DOHH2 (cell line): ENCODE results near the gene DDR1.

ENCODE experiments used
- EZH2phosphoT487 ChIP-seq: fragments of 200-600 bp; sonication (generic); IDR thresholded peaks from 2 replicates; pipeline ENCODE4 v1.6.1; 2017; ENCODE audit warnings: borderline replicate concordance, mild to moderate bottlenecking, antibody characterized with exemption, low read length, moderate library complexity, mixed read lengths
- TF ChIP-seq, protein P1 (sequence below): fragments of 200-600 bp; sonication (generic); IDR thresholded peaks from one replicate; pipeline ENCODE4 v1.5.1; 2014; ENCODE audit warnings: antibody characterized with exemption, mild to moderate bottlenecking, low read depth, low read length; ENCODE audit not compliant: poor library complexity, severe bottlenecking

GRCh38 chr6:30861257-30862048 is 22.9 kb upstream of the DDR1 start:
- TF ChIP-seq, protein P1, sequence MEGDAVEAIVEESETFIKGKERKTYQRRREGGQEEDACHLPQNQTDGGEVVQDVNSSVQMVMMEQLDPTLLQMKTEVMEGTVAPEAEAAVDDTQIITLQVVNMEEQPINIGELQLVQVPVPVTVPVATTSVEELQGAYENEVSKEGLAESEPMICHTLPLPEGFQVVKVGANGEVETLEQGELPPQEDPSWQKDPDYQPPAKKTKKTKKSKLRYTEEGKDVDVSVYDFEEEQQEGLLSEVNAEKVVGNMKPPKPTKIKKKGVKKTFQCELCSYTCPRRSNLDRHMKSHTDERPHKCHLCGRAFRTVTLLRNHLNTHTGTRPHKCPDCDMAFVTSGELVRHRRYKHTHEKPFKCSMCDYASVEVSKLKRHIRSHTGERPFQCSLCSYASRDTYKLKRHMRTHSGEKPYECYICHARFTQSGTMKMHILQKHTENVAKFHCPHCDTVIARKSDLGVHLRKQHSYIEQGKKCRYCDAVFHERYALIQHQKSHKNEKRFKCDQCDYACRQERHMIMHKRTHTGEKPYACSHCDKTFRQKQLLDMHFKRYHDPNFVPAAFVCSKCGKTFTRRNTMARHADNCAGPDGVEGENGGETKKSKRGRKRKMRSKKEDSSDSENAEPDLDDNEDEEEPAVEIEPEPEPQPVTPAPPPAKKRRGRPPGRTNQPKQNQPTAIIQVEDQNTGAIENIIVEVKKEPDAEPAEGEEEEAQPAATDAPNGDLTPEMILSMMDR = no peak
- TF ChIP-seq EZH2phosphoT487 = no peak
